Measurements from ENCODE around the gene GAS2L2. TPM values are rescaled to one million over a fixed set of nuclear protein-coding genes. Genes with fewer than 3 reads are reported as not detected.

Gene GAS2L2
- total RNA-seq, 1 experiment from 2014 or later: 0.15 TPM

GRCh38 chr17:35740997-35741931 is 11.8 kb downstream of the GAS2L2 start:
- peak; percentile 62 for DNase-seq (ENCODE audit: low spot score)
- H3K27ac Mint-ChIP-seq: no peak overlapping the region
- no peak; the same call in 1 of the 2 replicates for TF ChIP-seq PREB (CRISPR knock-in tag; IDR thresholded peaks at IDR 0.05; ENCODE audit: borderline replicate concordance)
- TF ChIP-seq SOX15 (CRISPR knock-in tag; IDR thresholded peaks at IDR 0.05): no peak
- TF ChIP-seq NFE2L1 (CRISPR knock-in tag; IDR thresholded peaks at IDR 0.05): peak; percentile 99
- TF ChIP-seq NR1H2 (CRISPR knock-in tag; IDR thresholded peaks at IDR 0.05): no peak
- TF ChIP-seq MXD4 (CRISPR knock-in tag; IDR thresholded peaks at IDR 0.05; ENCODE audit: borderline replicate concordance): no peak
- TF ChIP-seq TP53 (CRISPR knock-in tag; IDR thresholded peaks at IDR 0.05): peak; percentile 99
- TF ChIP-seq ZNF263 (CRISPR knock-in tag; IDR thresholded peaks at IDR 0.05; ENCODE audit: low read depth): no peak
- TF ChIP-seq CTCF (IDR thresholded peaks at IDR 0.05): no peak
- peak; percentile 95 for TF ChIP-seq USF1 (CRISPR knock-in tag; IDR thresholded peaks at IDR 0.05)
- TF ChIP-seq KAT7 (CRISPR knock-in tag; IDR thresholded peaks at IDR 0.05; ENCODE audit: borderline replicate concordance): peak; percentile 93
- TF ChIP-seq ATF2 (CRISPR knock-in tag; IDR thresholded peaks at IDR 0.05; ENCODE audit: borderline replicate concordance, low read depth): peak; percentile 91; the same call in 1 of the 2 replicates
- no peak for TF ChIP-seq ZMAT4 (CRISPR knock-in tag; IDR thresholded peaks at IDR 0.05)
- TF ChIP-seq FOXJ3 (CRISPR knock-in tag; IDR thresholded peaks at IDR 0.05; ENCODE audit: borderline replicate concordance): no peak
- no peak for TF ChIP-seq ATF1 (CRISPR knock-in tag; IDR thresholded peaks at IDR 0.05)
- no peak; the same call in 1 of the 2 replicates for TF ChIP-seq AFF4 (CRISPR knock-in tag; IDR thresholded peaks at IDR 0.05; ENCODE audit: borderline replicate concordance)
- TF ChIP-seq ZNF416 (CRISPR knock-in tag; IDR thresholded peaks at IDR 0.05): no peak
- peak; percentile 71 for TF ChIP-seq NFYB (CRISPR knock-in tag; conservative IDR thresholded peaks at IDR 0.05; ENCODE audit: low read depth)
- no peak for TF ChIP-seq PRRX2 (CRISPR knock-in tag; IDR thresholded peaks at IDR 0.05)
- peak; percentile 88; the same call in 1 of the 2 replicates for TF ChIP-seq IRF2 (CRISPR knock-in tag; IDR thresholded peaks at IDR 0.05; ENCODE audit: borderline replicate concordance, low read depth)
- peak; percentile 99 for TF ChIP-seq FOXP1 (CRISPR knock-in tag; IDR thresholded peaks at IDR 0.05; ENCODE audit: borderline replicate concordance)
- TF ChIP-seq TEAD4 (CRISPR knock-in tag; IDR thresholded peaks at IDR 0.05): 0 out of 2 replicates have a peak, but pooled peaks have one; percentile 69
- 0 out of 2 replicates have a peak, but pooled peaks have one; percentile 12 for TF ChIP-seq MLX (CRISPR knock-in tag; IDR thresholded peaks at IDR 0.05)
- no peak for TF ChIP-seq ZNF425 (CRISPR knock-in tag; conservative IDR thresholded peaks at IDR 0.05)

More at GRCh38 chr17:35740997-35741931, 11.8 kb downstream of the GAS2L2 start:
- H3K36me3 Mint-ChIP-seq: peaks cover 8% of the 10 kb centered on the region; the same call in 1 of the 2 replicates
- POLR2A ChIA-PET: interaction anchor here (0.8 to 1.2 kb wide), 2 partner anchors 8 to 154 kb away, joined by 3 read pairs; no protein-coding TSS in a partner anchor
- CTCF ChIA-PET: interaction anchor here (0.6 to 1.9 kb wide), 5 partner anchors 9 to 128 kb away, joined by 3 to 16 read pairs (median 5); partner anchors contain the start of gene RASL10B
- ATAC-seq: peak; percentile 75
- H3K4me1 Mint-ChIP-seq: peaks cover 6% of the 10 kb centered on the region
- peak overlapping the region; percentile 70 for H3K4me3 Mint-ChIP-seq
- peaks cover 51% of the 10 kb centered on the region for H3K27me3 Mint-ChIP-seq (ENCODE audit: low read depth)
- H3K9me3 Mint-ChIP-seq: no peaks in the 10 kb centered on the region
